HepG2 (cell line): Measurements from ENCODE around the gene INPP5E. TPM values are rescaled to one million over a fixed set of nuclear protein-coding genes. Genes with fewer than 3 reads are reported as not detected.

Source experiments
- ARHGAP35 ChIP-seq: sonication (generic); formaldehyde crosslinking; IDR thresholded peaks from 2 replicates; pipeline ENCODE4 v1.9.0; 2022; ENCODE audit warnings: mild to moderate bottlenecking, inconsistent platforms, moderate library complexity, missing genetic modification reagents, borderline replicate concordance
- LCORL ChIP-seq, 2 experiments: fragments of 450-650 bp in 1 of 2; sonication (generic) in 1 of 2; formaldehyde crosslinking in 1 of 2; IDR thresholded peaks; 2 replicates each; pipeline versions ENCODE4 v1.5.0 to v1.6.1; 2017 to 2020; ENCODE audit warnings: antibody characterized with exemption in 1 of 2, missing genetic modification reagents in 1 of 2
- MBNL3 ChIP-seq: fragments of 250-450 bp; sonication (Bioruptor Pico); conservative IDR thresholded peaks from 2 replicates; pipeline ENCODE4 v1.8.0; 2022; ENCODE audit warnings: mild to moderate bottlenecking, inconsistent platforms
- PHF5A ChIP-seq: IDR thresholded peaks from one replicate; pipeline ENCODE4 v1.6.1; 2018; ENCODE audit warnings: low read depth, missing genetic modification reagents; ENCODE audit not compliant: unreplicated experiment
- RELA ChIP-seq: sonication (generic); formaldehyde crosslinking; IDR thresholded peaks from 2 replicates; pipeline ENCODE4 v1.4.0; 2020; ENCODE audit warnings: missing genetic modification reagents
- ZNF12 ChIP-seq: sonication (generic); formaldehyde crosslinking; IDR thresholded peaks from 2 replicates; pipeline ENCODE4 v1.5.0; 2020; ENCODE audit warnings: missing genetic modification reagents
- ZNF670 ChIP-seq: sonication (generic); formaldehyde crosslinking; IDR thresholded peaks from 2 replicates; pipeline ENCODE4 v1.8.0; 2022; ENCODE audit warnings: mild to moderate bottlenecking, missing genetic modification reagents, borderline replicate concordance
- polyA plus RNA-seq, 8 experiments: library from polyadenylated mRNA; depleted of rRNA in 3 of 8; stranded (reverse) in 7 of 8; unstranded in 1 of 8; fragments of >200 nt; fragmentation: Illumina TruSeq in 4 of 8; extraction: Trizol in 4 of 8; gene quantifications; 2 replicates each; pipeline versions ENCODE4 v1.2.1 to v1.2.3, GENCODE V29; 2011 to 2016; ENCODE audit warnings: low read depth in 4 of 8, missing spikeins in 1 of 8, mixed read lengths in 1 of 8; ENCODE audit not compliant: insufficient read depth in 1 of 8
- total RNA-seq, 5 experiments: library from RNA; depleted of rRNA; stranded (reverse); fragments of >200 nt; fragmentation: Illumina TruSeq; extraction: Trizol; gene quantifications; 2 replicates each; pipeline ENCODE4 v1.2.3, GENCODE V29; 2016; ENCODE audit warnings: low read depth in 1 of 5
- TF ChIP-seq, protein P1 (sequence below): sonication (generic); formaldehyde crosslinking; IDR thresholded peaks from 2 replicates; pipeline ENCODE4 v1.4.0; 2020; ENCODE audit warnings: missing genetic modification reagents
- TF ChIP-seq, protein P2 (sequence below): sonication (generic); formaldehyde crosslinking; conservative IDR thresholded peaks from 2 replicates; pipeline ENCODE4 v1.4.0; 2020; ENCODE audit warnings: mild to moderate bottlenecking, missing genetic modification reagents, moderate library complexity
- TF ChIP-seq, protein P3 (sequence below): sonication (generic); formaldehyde crosslinking; IDR thresholded peaks from 2 replicates; pipeline ENCODE4 v1.4.0; 2020; ENCODE audit warnings: missing genetic modification reagents; ENCODE audit errors: not compliant biosample characterization

Gene INPP5E
- total and polyA plus RNA-seq, 2 of the 13 experiments (the other 11 are each of a cell fraction or from before 2014, with no cell fraction given) = 5.5 TPM

DNA sequence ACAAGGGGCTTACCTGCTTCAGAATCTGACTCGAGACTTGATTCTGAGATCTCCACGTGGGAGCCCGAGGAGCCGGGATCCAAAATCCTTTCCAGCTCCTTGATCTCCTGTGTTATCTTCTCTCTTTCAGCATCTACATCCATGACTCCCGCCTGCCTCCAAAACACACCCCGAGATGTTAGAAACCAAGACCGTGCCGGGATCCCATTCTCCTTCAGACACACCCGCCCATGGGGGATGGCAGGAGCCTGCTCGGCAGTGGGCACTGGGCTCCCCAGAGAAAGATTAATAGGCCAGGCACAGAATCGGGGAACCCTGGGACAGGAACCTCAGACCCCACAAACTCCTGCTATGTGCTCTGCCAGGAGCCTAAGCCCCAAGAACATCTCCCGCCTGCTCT, 41.4 kb downstream of the INPP5E start (continued):
- TF ChIP-seq RELA (CRISPR knock-in tag) (no peak), ARHGAP35 (no peak), PHF5A (CRISPR knock-in tag) (no peak), LCORL (IDR thresholded peaks at IDR 0.05) (no peak), LCORL (CRISPR knock-in tag; IDR thresholded peaks at IDR 0.05) (no peak), ZNF12 (CRISPR knock-in tag) (no peak), MBNL3 (CRISPR knock-in tag) (no peak), ZNF670 (CRISPR knock-in tag) (no peak)
- TF ChIP-seq, protein P1, sequence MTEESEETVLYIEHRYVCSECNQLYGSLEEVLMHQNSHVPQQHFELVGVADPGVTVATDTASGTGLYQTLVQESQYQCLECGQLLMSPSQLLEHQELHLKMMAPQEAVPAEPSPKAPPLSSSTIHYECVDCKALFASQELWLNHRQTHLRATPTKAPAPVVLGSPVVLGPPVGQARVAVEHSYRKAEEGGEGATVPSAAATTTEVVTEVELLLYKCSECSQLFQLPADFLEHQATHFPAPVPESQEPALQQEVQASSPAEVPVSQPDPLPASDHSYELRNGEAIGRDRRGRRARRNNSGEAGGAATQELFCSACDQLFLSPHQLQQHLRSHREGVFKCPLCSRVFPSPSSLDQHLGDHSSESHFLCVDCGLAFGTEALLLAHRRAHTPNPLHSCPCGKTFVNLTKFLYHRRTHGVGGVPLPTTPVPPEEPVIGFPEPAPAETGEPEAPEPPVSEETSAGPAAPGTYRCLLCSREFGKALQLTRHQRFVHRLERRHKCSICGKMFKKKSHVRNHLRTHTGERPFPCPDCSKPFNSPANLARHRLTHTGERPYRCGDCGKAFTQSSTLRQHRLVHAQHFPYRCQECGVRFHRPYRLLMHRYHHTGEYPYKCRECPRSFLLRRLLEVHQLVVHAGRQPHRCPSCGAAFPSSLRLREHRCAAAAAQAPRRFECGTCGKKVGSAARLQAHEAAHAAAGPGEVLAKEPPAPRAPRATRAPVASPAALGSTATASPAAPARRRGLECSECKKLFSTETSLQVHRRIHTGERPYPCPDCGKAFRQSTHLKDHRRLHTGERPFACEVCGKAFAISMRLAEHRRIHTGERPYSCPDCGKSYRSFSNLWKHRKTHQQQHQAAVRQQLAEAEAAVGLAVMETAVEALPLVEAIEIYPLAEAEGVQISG (CRISPR knock-in tag) = no peak
- TF ChIP-seq, protein P2, sequence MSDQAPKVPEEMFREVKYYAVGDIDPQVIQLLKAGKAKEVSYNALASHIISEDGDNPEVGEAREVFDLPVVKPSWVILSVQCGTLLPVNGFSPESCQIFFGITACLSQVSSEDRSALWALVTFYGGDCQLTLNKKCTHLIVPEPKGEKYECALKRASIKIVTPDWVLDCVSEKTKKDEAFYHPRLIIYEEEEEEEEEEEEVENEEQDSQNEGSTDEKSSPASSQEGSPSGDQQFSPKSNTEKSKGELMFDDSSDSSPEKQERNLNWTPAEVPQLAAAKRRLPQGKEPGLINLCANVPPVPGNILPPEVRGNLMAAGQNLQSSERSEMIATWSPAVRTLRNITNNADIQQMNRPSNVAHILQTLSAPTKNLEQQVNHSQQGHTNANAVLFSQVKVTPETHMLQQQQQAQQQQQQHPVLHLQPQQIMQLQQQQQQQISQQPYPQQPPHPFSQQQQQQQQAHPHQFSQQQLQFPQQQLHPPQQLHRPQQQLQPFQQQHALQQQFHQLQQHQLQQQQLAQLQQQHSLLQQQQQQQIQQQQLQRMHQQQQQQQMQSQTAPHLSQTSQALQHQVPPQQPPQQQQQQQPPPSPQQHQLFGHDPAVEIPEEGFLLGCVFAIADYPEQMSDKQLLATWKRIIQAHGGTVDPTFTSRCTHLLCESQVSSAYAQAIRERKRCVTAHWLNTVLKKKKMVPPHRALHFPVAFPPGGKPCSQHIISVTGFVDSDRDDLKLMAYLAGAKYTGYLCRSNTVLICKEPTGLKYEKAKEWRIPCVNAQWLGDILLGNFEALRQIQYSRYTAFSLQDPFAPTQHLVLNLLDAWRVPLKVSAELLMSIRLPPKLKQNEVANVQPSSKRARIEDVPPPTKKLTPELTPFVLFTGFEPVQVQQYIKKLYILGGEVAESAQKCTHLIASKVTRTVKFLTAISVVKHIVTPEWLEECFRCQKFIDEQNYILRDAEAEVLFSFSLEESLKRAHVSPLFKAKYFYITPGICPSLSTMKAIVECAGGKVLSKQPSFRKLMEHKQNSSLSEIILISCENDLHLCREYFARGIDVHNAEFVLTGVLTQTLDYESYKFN = no peak
- TF ChIP-seq, protein P3, sequence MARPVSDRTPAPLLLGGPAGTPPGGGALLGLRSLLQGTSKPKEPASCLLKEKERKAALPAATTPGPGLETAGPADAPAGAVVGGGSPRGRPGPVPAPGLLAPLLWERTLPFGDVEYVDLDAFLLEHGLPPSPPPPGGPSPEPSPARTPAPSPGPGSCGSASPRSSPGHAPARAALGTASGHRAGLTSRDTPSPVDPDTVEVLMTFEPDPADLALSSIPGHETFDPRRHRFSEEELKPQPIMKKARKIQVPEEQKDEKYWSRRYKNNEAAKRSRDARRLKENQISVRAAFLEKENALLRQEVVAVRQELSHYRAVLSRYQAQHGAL (CRISPR knock-in tag) = no peak
